HepG2 (cell line): Measurements from ENCODE around the gene WWP2. TPM values are rescaled to one million over a fixed set of nuclear protein-coding genes. Genes with fewer than 3 reads are reported as not detected.

Source experiments
- ATAC-seq: fragments of 200-7000 bp; cut with Tn5 transposase; 3 replicates; pipeline ENCODE4 v1.9.1; 2020; ENCODE audit warnings: mild to moderate bottlenecking, moderate library complexity
- BruUV-seq: library from RNA; stranded (reverse); fragments of 400-500 nt; replicated peaks from 2 replicates; lab custom pipeline; 2021; lab: Mats Ljungman, UMichigan
- CTCF ChIA-PET: fragments of 300-600 bp; formaldehyde crosslinking; extraction: SDS; loops from one replicate; lab custom pipeline; 2021; ENCODE audit warnings: low total read pairs, inconsistent platforms, low intra/inter-chr PET ratio; lab: Yijun Ruan, JAX
- POLR2A ChIA-PET: fragments of 350-600 bp; sonication (Branson Sonifier 250); formaldehyde crosslinking; loops from one replicate; lab custom pipeline; 2020; ENCODE audit warnings: antibody characterized with exemption, inconsistent platforms; lab: Yijun Ruan, JAX
- DNase-seq: peaks from one replicate; pipeline ENCODE4 v3.0.0-alpha.2; 2015; ENCODE audit warnings: low spot score
- FAIRE-seq: peaks from 3 replicates; lab custom pipeline; 2011; peaks lifted over from hg19 to GRCh38; lab: Jason Lieb, UNC
- H2AFZ ChIP-seq: one replicate; pipeline ENCODE4 v1.6.1; 2011; ENCODE audit warnings: low read length, inconsistent platforms
- H3K27ac ChIP-seq: fragments of 300-600 bp; 3 replicates; pipeline ENCODE4 v1.8.0; 2011; ENCODE audit warnings: mixed run types, mild to moderate bottlenecking, mixed read lengths, low read length, inconsistent platforms; ENCODE audit not compliant: insufficient read depth; ENCODE audit errors: extremely low read length
- H3K27me3 ChIP-seq, 2 experiments: fragments of 200-600 bp in 1 of 2; 2 replicates in 1 of 2; 3 replicates in 1 of 2; pipeline versions ENCODE4 v1.6.0 to v1.8.0; 2011; ENCODE audit warnings: low read length in 2 of 2, mild to moderate bottlenecking in 2 of 2, moderate library complexity in 2 of 2, inconsistent platforms in 1 of 2; ENCODE audit not compliant: insufficient read depth in 2 of 2, control insufficient read depth in 1 of 2
- H3K36me3 ChIP-seq, 2 experiments: fragments of 200-600 bp in 1 of 2; replicated peaks in 1 of 2; 2 replicates in 1 of 2; 3 replicates in 1 of 2; pipeline versions ENCODE4 v1.5.1 to v1.8.0; 2011; ENCODE audit warnings: low read length in 2 of 2, inconsistent platforms in 1 of 2; ENCODE audit not compliant: insufficient read depth in 2 of 2, control insufficient read depth in 1 of 2
- H3K4me1 ChIP-seq: 2 replicates; pipeline ENCODE4 v1.5.1; 2012; ENCODE audit warnings: low read length, inconsistent platforms; ENCODE audit not compliant: insufficient read depth
- H3K4me2 ChIP-seq: 2 replicates; pipeline ENCODE4 v1.6.0; 2011; ENCODE audit warnings: low read depth, low read length, inconsistent platforms
- H3K4me3 ChIP-seq, 3 experiments: fragments of 200-600 bp in 1 of 3; sonication (generic), shearing (Covaris generic) in 1 of 3; replicated peaks in 1 of 3; 2 replicates each; pipeline ENCODE4 v1.5.1; 2011 to 2016; ENCODE audit warnings: low read length in 3 of 3, inconsistent platforms in 2 of 3, low read depth in 2 of 3, mild to moderate bottlenecking in 2 of 3, control low read depth in 1 of 3, mixed read lengths in 1 of 3; ENCODE audit not compliant: insufficient read depth in 1 of 3
- H3K79me2 ChIP-seq: one replicate; pipeline ENCODE4 v1.6.1; 2011; ENCODE audit warnings: low read length, inconsistent platforms; ENCODE audit not compliant: insufficient read depth
- H3K9ac ChIP-seq: 2 replicates; pipeline ENCODE4 v1.6.0; 2011; ENCODE audit warnings: mild to moderate bottlenecking, low read depth, low read length, inconsistent platforms; ENCODE audit not compliant: insufficient read depth
- H3K9me3 ChIP-seq: 2 replicates; pipeline ENCODE4 v1.5.1; 2012; ENCODE audit warnings: mild to moderate bottlenecking, low read length
- H4K20me1 ChIP-seq: 2 replicates; pipeline ENCODE4 v1.6.0; 2011; ENCODE audit warnings: inconsistent platforms, mild to moderate bottlenecking, low read length, moderate library complexity; ENCODE audit not compliant: insufficient read depth
- CEBPB ChIP-seq: IDR thresholded peaks from 2 replicates; pipeline ENCODE4 v1.6.1; 2011; ENCODE audit warnings: low read depth, low read length, improper control_type of control experiment, borderline replicate concordance
- ZNF414 ChIP-seq: sonication (generic); formaldehyde crosslinking; IDR thresholded peaks from 2 replicates; pipeline ENCODE4 v1.5.0; 2020; ENCODE audit warnings: missing genetic modification reagents
- ZNF552 ChIP-seq: sonication (generic); formaldehyde crosslinking; IDR thresholded peaks from 2 replicates; pipeline ENCODE4 v1.9.0; 2022; ENCODE audit warnings: missing genetic modification reagents, mild to moderate bottlenecking, borderline replicate concordance
- ZNF629 ChIP-seq: sonication (generic); formaldehyde crosslinking; conservative IDR thresholded peaks from 2 replicates; pipeline ENCODE4 v1.5.0; 2020; ENCODE audit warnings: missing genetic modification reagents
- WGBS: methylation state at CpG from one replicate; pipeline ENCODE4 v1.1.6; 2017; ENCODE audit warnings: low lambda C conversion rate; 5-methylcytosine and 5-hydroxymethylcytosine counted together
- in situ Hi-C: cut with HindIII; loops from 2 replicates; pipeline ENCODE4 v1.10.0; 2017; ENCODE audit warnings: low pct_unique_long_range_greater_than_20kb; ENCODE audit not compliant: extremely low pct_ligation_motif_present
- intact Hi-C: fragments of 100-400 bp; cut with micrococcal nuclease; formaldehyde crosslinking; loops from one replicate; pipeline ENCODE4 v1.10.0; 2022; ENCODE audit not compliant: unreplicated experiment
- polyA plus RNA-seq, 8 experiments: library from polyadenylated mRNA; depleted of rRNA in 3 of 8; stranded (reverse) in 7 of 8; unstranded in 1 of 8; fragments of >200 nt; fragmentation: Illumina TruSeq in 4 of 8; extraction: Trizol in 4 of 8; gene quantifications; 2 replicates each; pipeline versions ENCODE4 v1.2.1 to v1.2.3, GENCODE V29; 2011 to 2016; ENCODE audit warnings: low read depth in 4 of 8, missing spikeins in 1 of 8, mixed read lengths in 1 of 8; ENCODE audit not compliant: insufficient read depth in 1 of 8
- total RNA-seq, 5 experiments: library from RNA; depleted of rRNA; stranded (reverse); fragments of >200 nt; fragmentation: Illumina TruSeq; extraction: Trizol; gene quantifications; 2 replicates each; pipeline ENCODE4 v1.2.3, GENCODE V29; 2016; ENCODE audit warnings: low read depth in 1 of 5

Gene WWP2
- total and polyA plus RNA-seq, 2 of the 13 experiments (the other 11 are each of a cell fraction or from before 2014, with no cell fraction given): 11.4 to 28.2 TPM

- TF ChIP-seq ZNF629 (CRISPR knock-in tag) (peak; percentile 80), ZNF414 (CRISPR knock-in tag) (no peak)
- DNase-seq: no peak
- no TSS peak for BruUV-seq
- POLR2A ChIA-PET: no interaction called here
- Histone ChIP-seq H2AFZ (no peak overlapping the region), H3K4me2 (no peak overlapping the region), H3K4me1 (no peaks in the 10 kb centered on the region), H3K36me3 (peaks cover 3 to 31% of the 10 kb centered on the region in 2 experiments; a peak in 4 of 5 replicates), H3K27me3 (no peaks in the 10 kb centered on the region), H3K79me2 (no peaks in the 10 kb centered on the region), H3K27ac (no peak overlapping the region), H3K4me3 (no peak overlapping the region), H3K9ac (no peak overlapping the region), H3K9me3 (no peaks in the 10 kb centered on the region), H4K20me1 (no peaks in the 10 kb centered on the region)
- in situ Hi-C loops (no loop called here), intact Hi-C loops (loop anchor here (1.0 kb wide), 1 partner anchor 18 kb away; no protein-coding TSS in a partner anchor)
- CTCF ChIA-PET: no interaction called here
- WGBS: 96% methylated on average over 4 of the region's 4 CpGs
- no peak for FAIRE-seq
- no peak for ATAC-seq
Measured at GRCh38 chr16:69881141-69881540, 119.0 kb downstream of the WWP2 start.

GRCh38 chr16:69883744-69884143 lies 121.6 kb downstream of the WWP2 start:
- Histone ChIP-seq H3K9me3 (no peaks in the 10 kb centered on the region), H2AFZ (no peak overlapping the region), H3K4me2 (no peak overlapping the region), H3K36me3 (peaks cover 3 to 26% of the 10 kb centered on the region in 2 experiments; a peak in 4 of 5 replicates), H3K4me1 (no peaks in the 10 kb centered on the region), H3K79me2 (no peaks in the 10 kb centered on the region), H3K4me3 (no peak overlapping the region), H3K27me3 (no peaks in the 10 kb centered on the region), H3K9ac (no peak overlapping the region), H4K20me1 (no peaks in the 10 kb centered on the region), H3K27ac (no peak overlapping the region)
- intact Hi-C loops (no loop called here), in situ Hi-C loops (no loop called here)
- DNase-seq (no peak), ATAC-seq (no peak), FAIRE-seq (no peak)
- no TSS peak for BruUV-seq
- 97% methylated on average over 5 of the region's 5 CpGs for WGBS
- ChIA-PET CTCF (no interaction called here), POLR2A (no interaction called here)
- TF ChIP-seq ZNF552 (CRISPR knock-in tag): no peak
- TF ChIP-seq CEBPB: peak; percentile 45; the same call in 1 of the 2 replicates
